H9 (cell line): ENCODE measurements around the gene TENM3. TPM values are rescaled to one million over a fixed set of nuclear protein-coding genes. Genes with fewer than 3 reads are reported as not detected.

Experiments used
- DNase-seq: peaks from one replicate; pipeline ENCODE4 v3.0.0-alpha.2; 2017
- H2AFZ ChIP-seq: one replicate; pipeline ENCODE4 v1.6.1; 2013; ENCODE audit warnings: mild to moderate bottlenecking, low read length, control low read depth, moderate library complexity
- H2AK5ac ChIP-seq: 2 replicates; pipeline ENCODE4 v1.6.1; 2013; ENCODE audit warnings: low read length, control low read depth, mixed read lengths; ENCODE audit not compliant: insufficient read length
- H2BK120ac ChIP-seq: one replicate; pipeline ENCODE4 v1.6.1; 2013; ENCODE audit warnings: low read depth, mild to moderate bottlenecking, low read length, control low read depth, inconsistent platforms; ENCODE audit not compliant: poor library complexity, severe bottlenecking
- H2BK12ac ChIP-seq: 2 replicates; pipeline ENCODE4 v1.6.1; 2013; ENCODE audit warnings: low read length, control low read depth, mixed read lengths, low read depth; ENCODE audit not compliant: insufficient read length
- H2BK15ac ChIP-seq: 2 replicates; pipeline ENCODE4 v1.6.1; 2013; ENCODE audit warnings: low read depth, low read length, control low read depth
- H2BK20ac ChIP-seq: one replicate; pipeline ENCODE4 v1.6.1; 2013; ENCODE audit warnings: low read depth, mild to moderate bottlenecking, low read length, control low read depth, inconsistent platforms; ENCODE audit not compliant: poor library complexity, severe bottlenecking
- H2BK5ac ChIP-seq: 2 replicates; pipeline ENCODE4 v1.6.1; 2013; ENCODE audit warnings: low read length, control low read depth, mixed read lengths; ENCODE audit not compliant: insufficient read length
- H3K14ac ChIP-seq: 2 replicates; pipeline ENCODE4 v1.6.1; 2013; ENCODE audit warnings: low read length, control low read depth; ENCODE audit not compliant: insufficient read depth
- H3K18ac ChIP-seq: 2 replicates; pipeline ENCODE4 v1.6.1; 2013; ENCODE audit warnings: low read depth, mild to moderate bottlenecking, mixed read lengths, low read length, control low read depth; ENCODE audit not compliant: insufficient read length
- H3K23ac ChIP-seq: 2 replicates; pipeline ENCODE4 v1.6.1; 2013; ENCODE audit warnings: low read length, control low read depth, mixed read lengths, low read depth; ENCODE audit not compliant: insufficient read length
- H3K23me2 ChIP-seq: 2 replicates; pipeline ENCODE4 v1.6.1; 2013; ENCODE audit warnings: low read depth, mild to moderate bottlenecking, mixed read lengths, low read length, control low read depth; ENCODE audit not compliant: insufficient read length, poor library complexity, severe bottlenecking
- H3K27ac ChIP-seq: 2 replicates; pipeline ENCODE4 v1.5.1; 2013; ENCODE audit warnings: low read length, control low read depth, mixed read lengths, low read depth; ENCODE audit not compliant: insufficient read length
- H3K27me3 ChIP-seq: 2 replicates; pipeline ENCODE4 v1.6.1; 2013; ENCODE audit warnings: low read length, control low read depth, inconsistent platforms; ENCODE audit not compliant: insufficient read depth
- H3K4ac ChIP-seq: 2 replicates; pipeline ENCODE4 v1.6.1; 2013; ENCODE audit warnings: low read depth, mild to moderate bottlenecking, control low read depth, inconsistent platforms, low read length, moderate library complexity
- H3K4me1 ChIP-seq: 2 replicates; pipeline ENCODE4 v1.6.1; 2013; ENCODE audit warnings: low read length, control low read depth, inconsistent platforms; ENCODE audit not compliant: insufficient read depth
- H3K4me2 ChIP-seq: 2 replicates; pipeline ENCODE4 v1.6.1; 2013; ENCODE audit warnings: low read length, control low read depth, mixed read lengths; ENCODE audit not compliant: insufficient read length, insufficient read depth
- H3K56ac ChIP-seq: 2 replicates; pipeline ENCODE4 v1.6.1; 2013; ENCODE audit warnings: low read depth, mild to moderate bottlenecking, mixed read lengths, low read length, control low read depth; ENCODE audit not compliant: insufficient read length
- H3K79me1 ChIP-seq: 2 replicates; pipeline ENCODE4 v1.6.1; 2013; ENCODE audit warnings: low read depth, mild to moderate bottlenecking, moderate library complexity, low read length, control low read depth, inconsistent platforms; ENCODE audit not compliant: insufficient read depth, poor library complexity, severe bottlenecking
- H3K79me2 ChIP-seq: 2 replicates; pipeline ENCODE4 v1.6.1; 2013; ENCODE audit warnings: low read length, control low read depth, inconsistent platforms; ENCODE audit not compliant: insufficient read depth
- H3K9ac ChIP-seq: 2 replicates; pipeline ENCODE4 v1.6.1; 2013; ENCODE audit warnings: low read length, control low read depth, mixed read lengths; ENCODE audit not compliant: insufficient read length; ENCODE audit errors: extremely low read depth
- H3K9me3 ChIP-seq: one replicate; pipeline ENCODE4 v1.6.1; 2013; ENCODE audit warnings: low read depth, low read length, inconsistent platforms; ENCODE audit not compliant: control insufficient read depth
- H3T11ph ChIP-seq: one replicate; pipeline ENCODE4 v1.6.1; 2013; ENCODE audit warnings: mild to moderate bottlenecking, low read length, control low read depth, inconsistent platforms
- H4K20me1 ChIP-seq: one replicate; pipeline ENCODE4 v1.6.1; 2013; ENCODE audit not compliant: control insufficient read depth, insufficient read length, insufficient read depth
- H4K5ac ChIP-seq: 2 replicates; pipeline ENCODE4 v1.6.1; 2013; ENCODE audit warnings: low read depth, mild to moderate bottlenecking, mixed read lengths, low read length, control low read depth; ENCODE audit not compliant: insufficient read length
- H4K8ac ChIP-seq: replicated peaks from 2 replicates; pipeline ENCODE4 v1.6.1; 2013; ENCODE audit warnings: low read length, control low read depth, mixed read lengths, low read depth; ENCODE audit not compliant: insufficient read length
- H4K91ac ChIP-seq: 2 replicates; pipeline ENCODE4 v1.6.1; 2013; ENCODE audit warnings: low read depth, mild to moderate bottlenecking, moderate library complexity, mixed read lengths, low read length, control low read depth; ENCODE audit not compliant: insufficient read length
- H3K27ac Mint-ChIP-seq, 3 experiments: 2 replicates in 2 of 3; 3 replicates in 1 of 3; pipeline ENCODE4 v1.8.0; 2020 to 2021; ENCODE audit warnings: mixed read lengths in 3 of 3, mild to moderate bottlenecking in 1 of 3, moderate library complexity in 1 of 3
- H3K27me3 Mint-ChIP-seq: 2 replicates; pipeline ENCODE4 v1.8.0; 2021; ENCODE audit warnings: low read depth, mild to moderate bottlenecking, moderate library complexity, mixed read lengths
- H3K36me3 Mint-ChIP-seq, 3 experiments: 2 replicates in 2 of 3; 3 replicates in 1 of 3; pipeline ENCODE4 v1.8.0; 2020 to 2021; ENCODE audit warnings: low read depth in 3 of 3, mixed read lengths in 3 of 3; ENCODE audit not compliant: insufficient read depth in 1 of 3
- H3K4me1 Mint-ChIP-seq, 2 experiments: 2 replicates each; pipeline ENCODE4 v1.8.0; 2020; ENCODE audit warnings: mixed read lengths in 2 of 2
- H3K4me3 Mint-ChIP-seq, 2 experiments: 2 replicates in 1 of 2; 3 replicates in 1 of 2; pipeline ENCODE4 v1.8.0; 2020 to 2021; ENCODE audit warnings: mild to moderate bottlenecking in 2 of 2, mixed read lengths in 2 of 2, moderate library complexity in 1 of 2
- H3K9me3 Mint-ChIP-seq, 2 experiments: 2 replicates in 1 of 2; 3 replicates in 1 of 2; pipeline ENCODE4 v1.8.0; 2020; ENCODE audit warnings: mild to moderate bottlenecking in 2 of 2, mixed read lengths in 2 of 2, moderate library complexity in 1 of 2
- WGBS: extraction: QIAGEN DNeasy Blood & Tissue Kit; methylation state at CpG from one replicate; pipeline ENCODE4 v1.1.7; 2013; ENCODE audit warnings: missing lambda C conversion rate, low lambda C conversion rate, mixed read lengths; ENCODE audit not compliant: insufficient read length; ENCODE audit errors: extremely low coverage; 5-methylcytosine and 5-hydroxymethylcytosine counted together
- total RNA-seq: library from RNA; stranded (reverse); gene quantifications from 2 replicates; pipeline ENCODE4 v1.2.1, GENCODE V29; 2021
- TF ChIP-seq, protein P1 (sequence below): fragments of 200-600 bp; sonication (generic); conservative IDR thresholded peaks from 3 replicates; pipeline ENCODE4 v1.8.0; 2021; ENCODE audit warnings: antibody characterized with exemption, mild to moderate bottlenecking

TENM3 gene
- total RNA-seq, 1 experiment from 2014 or later, result 49.6 TPM

DNA sequence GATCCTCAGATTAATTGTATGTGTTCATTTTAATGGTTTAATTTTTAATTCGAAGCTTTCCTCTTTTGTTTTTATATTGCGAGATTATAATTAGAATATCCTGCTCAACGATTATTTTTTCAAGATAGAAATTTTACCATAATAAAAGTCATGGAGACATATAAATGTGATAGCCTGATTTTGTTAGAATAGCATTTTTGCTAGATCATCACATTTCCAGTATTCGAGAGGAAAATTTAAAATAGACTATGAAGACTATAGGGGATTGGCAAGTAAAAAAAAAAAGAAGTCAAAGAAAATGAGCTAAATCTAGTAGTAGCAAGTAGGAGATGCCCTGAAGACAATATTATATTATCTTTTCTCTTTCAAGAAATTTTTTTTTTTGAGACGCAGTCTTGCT lies 60.6 kb downstream of the TENM3 start:
- Histone ChIP-seq H4K8ac (no peak overlapping the region), H3K27ac (no peak overlapping the region), H2BK120ac (no peak overlapping the region), H3K56ac (no peak overlapping the region), H3K14ac (no peak overlapping the region), H3K9me3 (no peaks in the 10 kb centered on the region), H2AFZ (no peak overlapping the region), H3K79me2 (no peaks in the 10 kb centered on the region), H3K27me3 (no peaks in the 10 kb centered on the region), H2BK20ac (no peak overlapping the region), H4K91ac (no peak overlapping the region), H2BK12ac (no peak overlapping the region), H3K4me1 (no peaks in the 10 kb centered on the region), H4K5ac (no peak overlapping the region), H3K18ac (no peak overlapping the region), H3K23ac (no peak overlapping the region), H3K4me2 (no peak overlapping the region), H2BK5ac (no peak overlapping the region), H3K4ac (no peak overlapping the region), H3T11ph (no peak overlapping the region), H2BK15ac (no peak overlapping the region), H3K9ac (no peak overlapping the region), H2AK5ac (no peak overlapping the region), H3K79me1 (no peaks in the 10 kb centered on the region), H4K20me1 (no peaks in the 10 kb centered on the region), H3K23me2 (no peaks in the 10 kb centered on the region)
- no CpG with 5 or more reads among the region's 5 CpGs for WGBS
- TF ChIP-seq, protein P1, sequence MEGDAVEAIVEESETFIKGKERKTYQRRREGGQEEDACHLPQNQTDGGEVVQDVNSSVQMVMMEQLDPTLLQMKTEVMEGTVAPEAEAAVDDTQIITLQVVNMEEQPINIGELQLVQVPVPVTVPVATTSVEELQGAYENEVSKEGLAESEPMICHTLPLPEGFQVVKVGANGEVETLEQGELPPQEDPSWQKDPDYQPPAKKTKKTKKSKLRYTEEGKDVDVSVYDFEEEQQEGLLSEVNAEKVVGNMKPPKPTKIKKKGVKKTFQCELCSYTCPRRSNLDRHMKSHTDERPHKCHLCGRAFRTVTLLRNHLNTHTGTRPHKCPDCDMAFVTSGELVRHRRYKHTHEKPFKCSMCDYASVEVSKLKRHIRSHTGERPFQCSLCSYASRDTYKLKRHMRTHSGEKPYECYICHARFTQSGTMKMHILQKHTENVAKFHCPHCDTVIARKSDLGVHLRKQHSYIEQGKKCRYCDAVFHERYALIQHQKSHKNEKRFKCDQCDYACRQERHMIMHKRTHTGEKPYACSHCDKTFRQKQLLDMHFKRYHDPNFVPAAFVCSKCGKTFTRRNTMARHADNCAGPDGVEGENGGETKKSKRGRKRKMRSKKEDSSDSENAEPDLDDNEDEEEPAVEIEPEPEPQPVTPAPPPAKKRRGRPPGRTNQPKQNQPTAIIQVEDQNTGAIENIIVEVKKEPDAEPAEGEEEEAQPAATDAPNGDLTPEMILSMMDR, result no peak
- no peaks in the 10 kb centered on the region for H3K36me3 Mint-ChIP-seq
- H3K27ac Mint-ChIP-seq, result no peak overlapping the region
- no peaks in the 10 kb centered on the region for H3K9me3 Mint-ChIP-seq
- DNase-seq, result no peak
- no peak overlapping the region; a peak in 1 of 5 replicates for H3K4me3 Mint-ChIP-seq
- no peaks in the 10 kb centered on the region for H3K27me3 Mint-ChIP-seq
- H3K4me1 Mint-ChIP-seq, result peaks cover 6 to 8% of the 10 kb centered on the region in 2 experiments; a peak in 3 of 4 replicates
